Left lobe of liver (tissue), 2 donors: ENCODE data around the gene ACOT7. TPM values are rescaled to one million over a fixed set of nuclear protein-coding genes. Genes with fewer than 3 reads are reported as not detected.

Experiments used
- ATAC-seq: fragments of 200-7000 bp; cut with Tn5 transposase; one replicate; pipeline ENCODE4 v1.9.1; 2020; ENCODE audit warnings: mild to moderate bottlenecking, moderate library complexity
- DNase-seq: peaks from one replicate; pipeline ENCODE4 v3.0.0-alpha.2; 2020; ENCODE audit warnings: low spot score
- total RNA-seq: library from RNA; stranded (reverse); gene quantifications from one replicate; pipeline ENCODE4 v1.2.1, GENCODE V29; 2021
- donor health status: DM: no; HTN: no; CAD: no; lungs with moderate emphysema.
- donor health status: DM: no; HTN: yes; CAD: no.

Gene ACOT7
- total RNA-seq, 1 donor from 2014 or later = 13.2 TPM

DNA sequence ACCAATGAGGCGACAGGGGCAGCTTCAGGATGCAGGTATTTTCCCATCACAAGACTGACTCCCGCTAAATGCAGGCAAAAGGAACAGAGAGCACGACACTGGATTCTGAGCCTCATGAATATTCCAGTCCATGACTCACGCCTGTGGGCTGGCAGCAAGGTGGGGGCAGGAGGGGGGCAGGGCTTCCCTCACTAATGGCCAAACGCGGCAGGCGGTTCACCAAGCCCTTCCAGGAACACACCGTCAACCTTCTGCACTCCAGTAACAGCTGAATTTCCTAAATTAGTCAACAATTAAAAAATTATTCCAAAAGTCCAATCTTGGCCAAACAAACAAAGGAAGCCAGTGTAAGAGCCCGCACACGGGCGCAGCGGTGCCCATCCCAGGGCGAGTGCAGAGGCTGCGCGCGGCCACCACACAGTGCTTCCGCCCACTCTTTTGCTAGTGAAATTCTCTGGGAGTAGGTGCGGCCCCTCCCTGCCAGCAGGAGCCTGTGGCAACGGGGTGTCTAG lies 120.1 kb downstream of the ACOT7 start:
- no peak for DNase-seq
- ATAC-seq = no peak

GRCh38 chr1:6272868-6273267 lies 120.7 kb downstream of the ACOT7 start:
- no peak for DNase-seq
- no peak for ATAC-seq

GRCh38 chr1:6272452-6272851 lies 121.1 kb downstream of the ACOT7 start:
- DNase-seq = no peak
- ATAC-seq = no peak

- DNase-seq (no peak), ATAC-seq (no peak)
Measured at GRCh38 chr1:6271554-6271953, 122.0 kb downstream of the ACOT7 start.

DNA sequence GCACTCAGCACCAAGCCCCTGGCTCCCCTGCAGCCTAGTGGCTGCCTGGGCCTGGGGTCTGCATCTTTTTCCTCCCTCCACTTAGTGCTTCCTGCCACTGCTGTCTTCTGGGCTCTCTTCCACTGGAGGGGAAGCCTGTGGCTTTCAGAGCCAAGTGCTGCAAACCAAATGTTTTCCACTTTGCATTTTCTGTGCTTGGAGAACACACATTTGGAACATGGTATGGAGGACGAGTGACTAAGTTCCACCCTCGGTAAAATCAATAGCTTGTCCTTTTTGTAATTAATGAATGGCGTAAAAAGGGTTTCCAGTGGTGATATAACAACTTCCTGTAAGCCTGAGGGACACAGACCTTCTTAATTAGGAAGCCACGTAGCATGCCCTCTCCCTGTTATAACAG lies 122.6 kb downstream of the ACOT7 start:
- no peak for ATAC-seq
- no peak for DNase-seq

DNA sequence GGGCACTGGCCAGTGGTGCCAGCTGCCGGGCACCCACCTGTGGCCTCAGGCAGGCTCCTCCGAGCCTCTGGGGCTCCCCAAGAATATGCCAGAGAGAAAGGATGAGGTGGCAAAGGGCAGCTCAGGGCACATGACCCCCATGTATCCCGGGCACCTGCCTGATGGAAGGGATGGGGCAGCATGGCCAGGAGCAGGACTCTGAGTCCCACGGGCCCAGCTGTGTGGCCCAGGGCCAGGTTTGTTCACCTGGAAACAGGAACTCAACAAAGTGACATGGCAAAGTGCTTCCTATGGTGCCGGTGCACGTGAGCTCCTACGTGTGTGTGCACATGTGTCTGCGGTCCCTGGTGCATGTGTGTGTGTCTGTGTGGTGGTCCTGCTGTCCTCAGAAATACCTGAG lies 123.2 kb downstream of the ACOT7 start:
- DNase-seq = no peak
- ATAC-seq = no peak

GRCh38 chr1:6269720-6270400 lies 123.7 kb downstream of the ACOT7 start:
- no peak for DNase-seq
- ATAC-seq = no peak

- DNase-seq = no peak
- ATAC-seq = no peak
Measured at GRCh38 chr1:6269296-6269695, 124.3 kb downstream of the ACOT7 start.

DNA sequence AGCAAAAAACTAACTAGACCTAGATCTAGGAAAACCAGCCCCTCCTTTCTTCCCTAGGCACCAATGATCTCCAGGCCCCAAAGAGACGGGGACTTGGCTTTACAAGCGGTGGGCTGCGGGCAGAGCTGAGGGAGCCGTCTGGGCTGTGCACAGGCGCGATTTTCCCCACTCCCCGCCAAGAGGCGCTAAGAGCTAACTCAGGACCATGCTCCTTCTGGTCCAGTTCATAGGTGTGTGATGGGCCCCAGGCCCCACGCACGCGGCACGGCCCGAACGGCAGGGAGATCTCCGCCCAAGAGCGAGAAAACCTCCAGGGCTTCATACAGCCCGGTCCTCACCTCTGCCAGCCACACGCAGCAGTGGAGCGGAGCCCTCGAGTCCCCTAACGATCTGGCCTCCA lies 125.2 kb downstream of the ACOT7 start:
- no peak for ATAC-seq
- DNase-seq = no peak

DNA sequence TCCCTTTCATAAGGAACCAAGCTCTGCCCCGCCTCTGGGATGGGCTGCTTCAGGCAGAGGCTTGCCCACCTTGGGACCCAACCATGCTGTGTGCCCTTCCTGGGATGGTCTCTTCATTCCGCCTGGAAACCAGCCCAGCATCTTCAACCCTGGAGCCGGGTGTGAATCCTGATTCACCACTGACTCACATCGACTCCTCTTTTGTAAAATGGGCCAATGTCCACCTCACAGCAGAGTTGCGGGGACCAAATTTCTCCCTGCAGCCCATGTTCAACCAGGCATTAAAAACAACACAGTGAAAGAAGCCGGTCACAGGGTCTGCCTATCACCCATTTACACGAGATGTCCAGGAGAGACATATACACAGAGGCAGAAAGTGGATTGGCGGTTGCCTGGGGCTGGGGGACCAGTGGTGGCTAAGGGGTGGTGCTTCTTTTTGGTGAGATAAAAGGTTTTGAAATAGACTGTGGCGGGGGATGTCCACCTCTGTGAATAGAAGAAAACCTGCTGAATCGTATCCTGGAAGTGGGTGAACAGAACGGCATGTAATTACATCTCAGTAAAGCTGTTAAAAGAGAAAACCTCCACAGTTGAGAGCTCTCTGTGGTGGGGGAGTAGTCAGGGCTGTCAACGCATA lies 125.8 kb downstream of the ACOT7 start:
- ATAC-seq = no peak

DNA sequence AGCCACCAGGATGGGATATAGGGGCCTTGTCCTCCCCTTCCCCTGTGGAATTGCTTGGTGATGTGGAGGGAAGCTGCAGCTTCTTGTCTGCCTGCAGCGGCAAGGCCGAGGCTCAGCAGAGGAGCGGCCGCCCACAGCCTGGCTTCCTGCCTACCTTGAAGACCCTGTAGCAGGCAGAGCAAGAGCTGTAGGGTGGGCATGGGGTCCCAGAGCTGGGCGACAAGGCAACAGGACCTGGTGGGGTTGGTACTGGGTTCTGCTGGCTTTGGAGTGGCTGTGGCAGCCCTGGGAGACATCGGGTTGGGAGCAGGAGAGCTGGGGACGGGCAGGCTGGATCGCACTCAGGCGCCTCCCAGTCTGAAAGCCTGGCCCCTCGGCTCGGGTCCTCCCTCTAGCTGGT lies 126.9 kb downstream of the ACOT7 start:
- ATAC-seq (no peak), DNase-seq (no peak)

More for the DNA sequence above, 125.8 kb downstream of the ACOT7 start:
- DNase-seq = no peak

- ATAC-seq = no peak
Measured at GRCh38 chr1:6265151-6265550, 128.4 kb downstream of the ACOT7 start.

GRCh38 chr1:6263716-6264115 lies 129.9 kb downstream of the ACOT7 start:
- no peak for ATAC-seq
- DNase-seq = no peak

More at GRCh38 chr1:6265151-6265550, 128.4 kb downstream of the ACOT7 start:
- DNase-seq = no peak

DNA sequence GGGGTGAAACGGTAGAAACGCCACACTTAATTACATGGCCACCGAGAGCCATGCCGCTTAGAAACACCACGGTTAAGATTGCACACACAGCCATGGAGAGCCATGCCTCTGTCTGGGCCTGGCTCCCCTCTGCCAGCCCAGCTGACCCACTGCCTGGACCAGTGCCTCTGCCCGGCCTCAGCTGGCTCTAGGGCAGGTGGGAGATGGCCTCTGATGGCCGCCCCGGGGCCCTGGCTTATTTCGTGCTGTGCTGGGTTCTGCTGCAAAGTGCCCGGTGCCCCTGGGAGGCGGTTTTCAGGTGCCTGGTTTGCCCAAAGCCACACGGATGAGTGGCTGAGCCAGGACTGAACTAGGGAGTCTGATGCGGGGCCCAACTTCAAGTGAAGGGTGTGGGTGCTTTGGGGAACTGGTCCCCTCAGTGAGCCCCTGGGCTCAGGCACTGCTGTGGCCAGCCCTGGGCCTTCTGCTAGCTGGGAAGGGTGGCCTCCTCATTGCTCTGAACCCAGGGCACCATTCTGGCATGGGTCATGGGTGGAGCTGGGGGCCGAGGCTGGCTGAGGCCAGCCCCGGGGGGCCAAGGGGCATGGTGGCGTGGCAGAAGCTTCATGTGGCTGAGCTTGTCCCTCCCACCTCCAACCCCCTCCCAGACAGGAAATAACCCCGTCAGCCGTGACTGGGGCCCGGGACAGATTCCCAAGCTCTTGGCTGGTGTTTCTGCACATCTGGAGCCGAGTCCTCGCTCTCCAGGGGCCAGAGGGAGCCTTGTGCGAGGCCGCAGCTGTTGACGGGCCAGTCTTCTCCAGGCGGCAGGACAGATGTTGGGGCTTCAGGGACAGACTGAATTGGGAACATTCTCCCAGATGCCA lies 130.8 kb downstream of the ACOT7 start:
- ATAC-seq (no peak), DNase-seq (no peak)

GRCh38 chr1:6261615-6261995 lies 132.0 kb downstream of the ACOT7 start:
- DNase-seq = no peak
- ATAC-seq = no peak

DNA sequence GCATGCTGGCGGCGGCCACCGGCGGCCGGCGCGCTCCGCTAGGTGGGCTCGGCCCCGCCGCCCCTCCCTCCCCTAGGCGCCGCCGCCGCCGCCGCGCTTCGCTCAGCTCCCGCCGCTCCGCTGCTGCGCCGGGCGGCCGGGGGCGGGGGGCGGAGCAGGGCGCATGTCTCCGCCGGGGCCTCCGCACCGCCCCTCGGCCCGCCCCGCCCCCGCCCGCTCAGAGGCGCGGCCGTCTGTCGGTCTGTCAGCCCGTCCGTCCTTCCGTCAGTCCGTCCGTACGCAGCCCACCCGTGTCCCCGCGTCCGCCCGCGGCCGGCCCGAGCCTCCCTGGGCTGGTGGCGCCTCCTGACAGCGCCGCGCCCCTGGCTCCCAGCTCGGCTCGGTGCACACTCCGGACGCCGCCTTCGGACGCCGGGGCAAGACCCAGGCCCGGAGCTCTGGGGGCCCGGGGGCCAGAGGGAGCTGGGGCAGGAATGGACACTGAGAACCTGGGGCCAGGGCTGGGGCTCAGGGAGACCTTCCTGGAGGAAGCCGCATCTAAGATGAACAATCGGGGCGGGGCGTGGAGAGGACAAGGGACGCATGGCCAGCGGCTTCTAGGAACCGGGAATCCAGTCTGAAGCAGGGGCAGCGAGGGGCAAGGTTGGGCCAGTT lies 132.5 kb downstream of the ACOT7 start, which contains the start of gene GPR153:
GPR153 (minus strand) TSS at position 138 of the 654 bp plus-strand sequence. CDS start 6,193 bp downstream, outside the sequence.
- ATAC-seq (peak; percentile 68), DNase-seq (peak; percentile 71)

DNA sequence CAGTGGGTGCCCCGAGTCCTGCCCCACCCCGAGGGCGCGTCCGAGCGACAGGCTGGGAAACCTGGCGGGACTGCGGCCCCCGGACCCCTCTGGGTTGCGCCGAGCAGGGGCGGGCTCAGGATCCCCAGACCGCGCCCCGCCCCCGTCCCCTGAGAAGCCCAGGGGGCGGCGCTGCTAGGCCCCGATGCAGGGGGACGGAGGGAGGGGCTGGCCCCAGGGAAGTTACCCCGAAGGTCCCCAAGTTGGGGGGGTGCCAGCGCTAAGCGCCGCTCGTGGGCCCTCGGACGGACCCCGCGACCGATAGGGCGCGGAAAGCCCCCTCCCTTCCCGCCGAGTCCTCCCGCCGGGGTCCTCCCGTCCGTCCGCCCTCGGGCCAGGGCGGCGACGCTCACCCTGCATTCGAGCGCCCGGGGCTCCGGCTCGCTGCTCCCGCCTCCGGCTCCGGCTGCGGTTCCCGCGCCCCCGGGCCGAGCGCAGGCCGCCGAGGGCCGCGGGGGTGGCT lies 133.1 kb downstream of the ACOT7 start:
- ATAC-seq = peak; percentile 44
- peak; percentile 69 for DNase-seq

GRCh38 chr1:6259491-6260362 lies 133.8 kb downstream of the ACOT7 start:
- peak; percentile 74 for ATAC-seq
- peak; percentile 93 for DNase-seq

GRCh38 chr1:6258675-6259074 lies 134.9 kb downstream of the ACOT7 start:
- DNase-seq = no peak
- ATAC-seq = no peak
